D721Med (cell line): ENCODE measurements around the gene MCAT.

Source experiments
- DNase-seq: peaks from one replicate; pipeline ENCODE4 v3.0.0; 2011; ENCODE audit warnings: low spot score; ENCODE audit not compliant: insufficient read length
- FAIRE-seq: peaks from 2 replicates; lab custom pipeline; 2011; peaks lifted over from hg19 to GRCh38; lab: Jason Lieb, UNC
- TF ChIP-seq, protein P1 (sequence below): IDR thresholded peaks from 2 replicates; pipeline ENCODE4 v1.5.1; 2012; ENCODE audit warnings: mild to moderate bottlenecking, control low read depth; ENCODE audit not compliant: insufficient read depth; ENCODE audit errors: missing control alignments

MCAT gene

DNA sequence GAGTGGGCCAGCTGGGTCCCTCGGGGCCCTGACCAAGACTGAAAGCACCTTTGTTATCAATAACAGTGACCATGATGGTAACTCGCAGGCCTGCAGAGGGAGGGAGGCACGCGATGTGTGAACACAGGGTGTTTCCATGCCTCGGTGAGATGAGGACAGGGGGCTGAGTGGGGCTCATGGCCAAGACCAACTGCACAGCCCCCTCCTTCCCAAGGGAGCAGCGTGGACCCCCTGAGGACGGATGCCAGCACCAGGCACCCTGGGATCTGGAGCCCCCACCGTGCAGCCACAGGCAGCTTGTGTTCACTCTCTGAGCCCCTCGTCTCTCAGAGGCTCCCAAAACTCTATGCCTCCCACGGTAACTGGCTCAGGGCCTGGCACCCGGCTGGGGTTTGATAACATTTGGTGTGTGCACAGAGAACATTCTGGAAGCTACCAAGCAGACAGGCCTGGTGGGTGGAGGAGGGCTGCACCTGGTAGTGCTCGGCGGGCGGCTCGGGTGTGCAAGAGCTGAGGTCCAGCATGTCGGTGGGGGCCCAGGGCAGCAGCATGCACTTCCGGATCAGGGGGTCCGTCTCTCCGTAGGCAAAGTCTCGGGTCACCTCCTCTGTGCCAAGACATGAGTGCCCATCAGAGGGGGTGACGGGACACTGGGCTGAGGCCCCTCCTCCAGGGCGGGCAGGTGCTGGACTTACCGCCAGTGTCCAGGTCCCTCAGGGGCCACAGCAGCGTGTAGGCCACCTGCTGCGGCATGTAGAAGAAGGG, 36.1 kb upstream of the MCAT start:
- TF ChIP-seq, protein P1, sequence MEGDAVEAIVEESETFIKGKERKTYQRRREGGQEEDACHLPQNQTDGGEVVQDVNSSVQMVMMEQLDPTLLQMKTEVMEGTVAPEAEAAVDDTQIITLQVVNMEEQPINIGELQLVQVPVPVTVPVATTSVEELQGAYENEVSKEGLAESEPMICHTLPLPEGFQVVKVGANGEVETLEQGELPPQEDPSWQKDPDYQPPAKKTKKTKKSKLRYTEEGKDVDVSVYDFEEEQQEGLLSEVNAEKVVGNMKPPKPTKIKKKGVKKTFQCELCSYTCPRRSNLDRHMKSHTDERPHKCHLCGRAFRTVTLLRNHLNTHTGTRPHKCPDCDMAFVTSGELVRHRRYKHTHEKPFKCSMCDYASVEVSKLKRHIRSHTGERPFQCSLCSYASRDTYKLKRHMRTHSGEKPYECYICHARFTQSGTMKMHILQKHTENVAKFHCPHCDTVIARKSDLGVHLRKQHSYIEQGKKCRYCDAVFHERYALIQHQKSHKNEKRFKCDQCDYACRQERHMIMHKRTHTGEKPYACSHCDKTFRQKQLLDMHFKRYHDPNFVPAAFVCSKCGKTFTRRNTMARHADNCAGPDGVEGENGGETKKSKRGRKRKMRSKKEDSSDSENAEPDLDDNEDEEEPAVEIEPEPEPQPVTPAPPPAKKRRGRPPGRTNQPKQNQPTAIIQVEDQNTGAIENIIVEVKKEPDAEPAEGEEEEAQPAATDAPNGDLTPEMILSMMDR, result no peak
- DNase-seq, result no peak
- FAIRE-seq, result no peak

DNA sequence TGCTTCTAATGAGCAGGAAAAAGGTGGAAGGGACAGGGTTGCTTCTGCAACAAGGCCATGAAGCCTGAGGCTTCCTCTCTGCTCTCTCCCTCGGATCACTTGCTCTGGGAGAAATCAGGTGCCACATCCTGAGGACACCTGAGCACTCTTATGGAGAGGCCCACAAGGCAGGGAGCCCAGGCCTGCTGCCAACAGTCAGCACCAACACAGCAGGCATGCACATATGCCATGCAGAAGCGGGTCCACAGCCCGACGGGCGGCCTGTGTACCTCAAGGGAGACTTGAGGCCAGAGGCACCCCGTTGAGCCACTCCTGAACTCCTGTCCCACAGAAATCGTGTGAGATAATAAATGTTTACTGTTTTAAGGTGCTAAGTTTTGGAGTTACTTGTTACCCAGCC, 34.3 kb upstream of the MCAT start:
- FAIRE-seq, result no peak
- TF ChIP-seq, protein P1, result no peak
- DNase-seq, result no peak

DNA sequence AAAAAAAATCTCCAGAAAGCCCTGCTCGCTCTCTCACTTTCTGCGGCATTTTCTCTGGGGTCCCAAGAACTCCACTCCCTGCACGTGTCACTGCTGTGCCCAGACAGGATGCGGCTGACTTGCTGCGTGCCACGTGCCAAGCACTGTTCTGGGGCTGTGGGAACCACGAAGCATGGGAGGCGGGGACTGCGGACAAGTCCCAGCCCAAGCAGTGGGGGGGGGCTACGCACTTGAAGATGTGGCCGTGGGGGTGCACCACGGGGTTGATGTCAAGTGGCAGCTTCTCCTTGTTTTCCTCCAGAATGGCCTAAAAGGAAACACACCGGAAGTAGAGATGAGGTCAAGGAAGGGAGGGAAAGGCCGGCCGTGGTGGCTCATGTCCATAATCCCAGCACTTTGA, 32.9 kb upstream of the MCAT start:
- TF ChIP-seq, protein P1, result no peak
- DNase-seq (no peak), FAIRE-seq (no peak)

DNA sequence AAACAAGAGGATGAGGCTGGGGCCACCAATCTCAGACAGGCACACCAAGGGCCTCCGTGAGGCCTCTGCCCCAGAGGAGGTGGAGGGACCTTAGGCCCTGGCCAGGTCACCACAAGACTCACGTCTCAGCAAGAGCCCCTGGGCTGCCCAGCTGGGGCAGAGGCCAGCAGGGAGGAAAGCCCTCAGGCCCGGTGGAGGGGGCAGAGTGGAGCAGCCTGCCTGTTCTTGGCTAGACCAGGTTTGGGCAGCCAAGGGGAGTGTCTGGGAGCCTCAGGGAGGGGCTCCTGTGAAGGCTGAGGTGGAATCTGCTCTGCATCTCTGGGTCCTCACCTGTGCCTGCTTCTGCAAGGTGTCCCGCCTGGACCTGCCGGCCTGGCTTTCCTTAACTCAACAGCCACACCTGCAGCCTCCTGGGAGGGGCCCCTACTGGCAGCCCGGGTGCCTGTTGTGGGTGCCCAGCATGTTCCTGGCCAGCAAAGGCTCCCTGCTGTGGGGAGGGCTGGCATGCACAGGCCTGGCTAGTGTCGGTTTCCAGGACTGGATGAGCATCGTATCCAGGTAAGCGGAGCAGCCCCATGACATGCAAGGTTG, 31.8 kb upstream of the MCAT start:
- DNase-seq (no peak), FAIRE-seq (no peak)
- TF ChIP-seq, protein P1, result no peak

DNA sequence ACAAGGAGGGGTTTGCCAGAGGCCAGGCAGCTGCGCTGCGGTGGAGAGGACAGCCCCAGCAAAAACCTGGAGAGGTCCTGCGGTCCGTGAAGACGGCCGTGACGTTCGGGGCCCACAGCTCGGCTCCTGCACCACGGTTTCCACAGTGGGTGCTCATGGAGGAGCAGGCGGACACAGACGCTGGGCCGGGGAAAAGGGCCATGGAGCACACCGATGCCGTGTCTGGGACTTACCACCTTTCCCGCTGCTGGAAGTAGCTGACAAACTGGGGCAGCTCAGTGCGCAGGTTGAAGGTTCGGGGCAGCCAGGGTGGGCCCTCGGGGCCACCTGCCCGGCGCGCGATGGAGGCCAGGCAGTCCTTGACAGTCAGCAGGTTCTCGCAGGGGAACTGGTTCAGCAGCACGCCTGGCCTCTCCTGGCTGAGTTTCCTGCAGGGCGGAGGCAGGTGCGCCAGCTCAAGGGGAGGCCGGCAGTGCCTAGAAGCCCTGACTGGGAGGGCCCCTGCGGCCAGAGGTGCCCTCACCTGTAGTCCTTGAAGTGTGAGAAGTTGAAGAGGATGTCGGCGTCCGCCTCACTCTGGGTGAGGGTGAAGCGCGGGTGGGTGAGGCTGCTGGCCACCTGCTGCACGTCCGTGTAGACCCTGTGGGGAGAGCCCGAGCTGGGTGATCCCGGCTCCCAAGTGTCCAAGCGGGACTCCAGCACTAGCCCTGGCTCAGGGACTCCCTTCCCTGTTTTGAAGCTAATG, 30.9 kb upstream of the MCAT start:
- TF ChIP-seq, protein P1, result no peak
- FAIRE-seq, result no peak
- no peak for DNase-seq

DNA sequence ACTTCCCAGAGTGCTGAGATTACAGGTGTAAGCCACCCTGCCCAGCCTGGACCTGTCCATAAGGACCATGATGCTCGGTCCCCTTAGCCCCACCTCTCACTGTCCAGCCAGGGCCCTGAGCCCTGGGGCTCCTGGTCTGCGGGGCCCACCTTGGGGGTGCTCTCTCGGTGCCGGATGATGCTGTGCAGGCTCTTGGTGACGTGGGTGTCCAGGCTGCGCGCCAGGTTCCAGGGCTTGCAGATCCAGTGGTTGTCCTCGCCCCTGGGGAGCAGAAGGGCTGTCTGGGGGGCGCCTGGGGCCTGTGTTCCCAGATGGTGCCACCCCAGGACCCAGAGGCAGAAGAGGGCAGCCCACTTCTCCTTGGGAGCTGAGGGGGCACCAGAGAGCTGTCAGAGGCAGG, 30.4 kb upstream of the MCAT start:
- DNase-seq (no peak), FAIRE-seq (no peak)
- TF ChIP-seq, protein P1, result no peak

DNA sequence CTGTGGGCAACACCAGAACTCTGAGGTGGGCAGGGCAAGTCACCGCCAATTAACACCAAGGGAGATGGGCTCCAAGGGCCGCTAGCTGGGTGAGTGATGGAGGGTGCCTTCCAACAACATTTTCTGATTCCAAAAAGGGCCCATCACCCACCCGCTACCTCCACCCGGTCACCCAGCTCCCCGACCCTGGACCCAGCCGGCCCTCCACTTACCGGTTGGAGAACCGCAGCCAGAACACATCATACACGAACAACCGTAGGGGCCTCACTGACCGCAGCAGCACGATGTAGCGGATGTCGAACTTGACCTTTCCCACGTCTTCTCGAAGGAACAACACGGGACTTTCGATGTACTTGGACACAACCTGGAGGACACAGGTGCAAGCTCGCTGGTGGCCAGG, 29.0 kb upstream of the MCAT start:
- FAIRE-seq, result no peak

More for the DNA sequence above, 29.0 kb upstream of the MCAT start:
- TF ChIP-seq, protein P1, result no peak
- no peak for DNase-seq
